Stimulated activated CD4-positive, alpha-beta T cell treated with anti-CD3 and anti-CD28 coated beads, Interleukin-2, amount 100 ng/mL, for 24 hours (primary cell): ENCODE measurements around the gene CFC1.
"Not testable (repeated sequence)": the region's sequence is repeated elsewhere in the genome, so short reads cannot be mapped to it uniquely, and the experiment has no call there.

Experiments used
- DNase-seq, 2 donors: peaks; one replicate each; pipeline ENCODE4 v3.0.0-alpha.2; 2020

The CFC1 gene

DNA sequence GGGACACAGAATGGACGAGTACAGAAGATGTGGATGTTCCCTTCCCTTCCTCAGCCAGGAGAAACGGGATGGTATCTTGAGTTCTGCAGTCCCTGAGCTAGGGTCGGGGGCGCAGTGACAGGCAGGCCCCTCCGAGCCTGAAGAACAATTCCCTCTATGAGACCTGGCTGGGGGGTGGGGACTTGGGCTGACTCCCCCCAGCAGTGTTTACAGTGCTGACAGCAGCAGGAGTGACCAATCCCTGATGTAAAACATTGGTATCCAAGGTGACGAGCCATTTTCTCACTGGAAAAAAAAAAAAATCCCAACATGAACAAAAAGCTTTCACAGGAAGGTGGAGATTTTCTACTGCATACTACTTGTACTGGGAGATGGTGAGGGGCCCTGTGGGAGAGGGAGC lies at the start of gene CFC1:
CFC1 (minus strand) TSS at position 183 of the 400 bp plus-strand sequence. CDS start 288 bp downstream, outside the sequence.
- not testable (repeated sequence) for DNase-seq

DNA sequence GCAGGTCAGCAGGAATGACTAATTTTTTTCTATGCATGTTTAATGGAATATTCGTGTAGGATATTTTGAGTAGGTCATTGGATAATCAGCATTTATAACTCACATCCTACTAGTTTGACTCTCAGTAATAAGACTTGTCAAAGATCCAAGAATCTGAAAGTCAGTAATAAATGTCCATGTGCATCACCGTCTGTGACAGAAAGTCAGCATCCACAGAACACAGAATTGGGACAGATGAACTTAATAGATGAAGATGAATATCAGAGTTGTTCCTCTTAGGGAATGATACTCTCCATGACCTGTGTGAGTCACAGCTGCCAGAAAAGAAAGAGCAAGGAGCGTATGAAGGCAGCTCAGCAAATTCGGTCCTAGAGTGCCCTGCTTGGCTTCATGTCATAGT lies 42.3 kb upstream of the CFC1 start:
- DNase-seq: not testable (repeated sequence)

DNA sequence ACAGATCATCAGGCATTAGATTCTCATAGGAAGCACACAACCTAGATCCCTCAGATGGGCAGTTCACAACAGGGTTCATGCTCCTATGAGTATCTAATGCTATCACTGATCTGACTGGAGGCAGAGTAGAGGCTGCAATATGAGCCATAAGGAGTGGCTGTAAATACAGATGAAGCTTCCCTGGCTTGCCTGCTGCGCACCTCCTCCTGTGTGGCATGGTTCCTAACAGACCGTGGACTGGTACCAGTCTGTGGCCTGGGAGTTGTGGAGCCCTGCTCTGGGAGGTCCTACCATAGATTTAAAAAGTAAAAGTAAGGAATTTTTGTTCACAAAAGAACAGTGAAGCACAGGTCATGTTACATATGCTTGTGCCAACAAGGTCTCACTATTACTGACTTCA lies 39.6 kb upstream of the CFC1 start:
- not testable (repeated sequence) for DNase-seq

DNA sequence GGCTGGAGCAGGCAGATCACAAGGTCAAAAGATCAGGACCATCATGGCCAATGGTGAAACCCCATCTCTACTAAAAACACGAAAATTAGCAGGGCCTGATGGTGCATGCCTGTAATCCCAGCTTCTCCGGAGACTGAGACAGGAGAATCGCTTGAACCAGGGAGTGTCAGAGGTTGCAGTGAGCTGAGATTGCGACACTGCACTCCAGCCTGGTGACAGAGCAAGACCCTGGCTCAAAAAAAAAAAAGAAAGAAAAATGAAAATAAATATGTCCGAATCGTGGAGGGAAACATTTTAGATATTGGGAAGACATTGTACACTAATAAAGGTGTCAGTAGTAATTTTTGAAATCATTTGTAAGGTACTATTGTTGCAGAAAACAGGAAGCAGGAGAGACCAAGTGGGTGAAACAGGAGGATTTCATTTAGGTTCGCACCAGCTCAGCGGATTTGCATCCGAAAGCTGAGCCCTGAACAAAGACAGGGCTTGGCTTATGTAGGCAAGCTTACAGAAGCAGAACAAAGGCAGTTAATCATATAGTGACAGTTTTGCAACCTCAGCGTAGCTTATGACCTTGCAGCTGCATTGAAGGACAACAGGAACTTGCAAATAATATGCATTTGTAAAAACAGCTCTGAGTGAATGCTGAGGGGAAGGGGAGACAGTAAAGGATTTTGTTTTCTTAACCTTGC lies 29.6 kb upstream of the CFC1 start:
- not testable (repeated sequence) for DNase-seq

DNA sequence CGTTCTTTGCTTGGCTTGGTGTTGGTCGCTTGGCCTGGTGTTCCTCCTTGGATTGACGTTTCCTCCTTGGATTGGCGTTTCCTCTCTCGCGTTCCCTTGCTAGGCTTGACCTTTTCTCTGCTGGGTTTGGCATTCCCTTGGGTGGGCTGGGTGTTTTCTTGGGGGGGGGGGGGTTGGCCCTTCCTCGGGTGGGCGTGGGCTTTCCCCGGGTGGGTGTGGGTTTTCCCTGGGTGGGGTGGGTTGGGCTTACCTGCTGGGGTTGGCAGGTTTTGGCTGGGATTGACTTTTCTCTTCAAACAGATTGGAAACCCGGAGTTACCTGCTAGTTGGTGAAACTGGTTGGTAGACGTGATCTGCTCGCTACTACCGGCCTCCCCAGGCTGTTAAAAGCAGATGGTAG lies 11.8 kb upstream of the CFC1 start, which contains the start of gene POTEJ:
POTEJ (plus strand) TSS at position 301 of the 400 bp plus-strand sequence; CDS start at position 394, 93 bp downstream.
- not testable (repeated sequence) for DNase-seq

DNA sequence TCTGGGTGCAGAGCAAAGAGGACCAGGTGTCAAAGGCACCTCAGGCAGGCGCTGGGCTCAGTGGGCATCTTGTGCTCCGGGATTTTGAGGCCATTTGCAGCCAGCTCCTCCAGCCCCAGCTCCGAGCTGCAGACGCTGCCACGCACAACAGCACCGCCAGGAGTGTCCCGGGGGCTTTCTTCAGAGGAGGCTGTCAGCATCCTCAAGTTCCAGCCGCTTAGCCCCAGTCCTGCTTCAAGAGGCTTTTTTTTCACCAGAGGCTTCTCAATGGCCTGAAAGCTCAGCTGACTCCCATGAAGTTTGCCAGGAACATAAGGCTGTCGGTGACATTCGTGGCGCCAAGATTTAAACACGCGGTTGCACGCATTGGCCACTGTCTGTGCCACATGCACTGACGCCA lies 11.1 kb upstream of the CFC1 start:
- not testable (repeated sequence) for DNase-seq

DNA sequence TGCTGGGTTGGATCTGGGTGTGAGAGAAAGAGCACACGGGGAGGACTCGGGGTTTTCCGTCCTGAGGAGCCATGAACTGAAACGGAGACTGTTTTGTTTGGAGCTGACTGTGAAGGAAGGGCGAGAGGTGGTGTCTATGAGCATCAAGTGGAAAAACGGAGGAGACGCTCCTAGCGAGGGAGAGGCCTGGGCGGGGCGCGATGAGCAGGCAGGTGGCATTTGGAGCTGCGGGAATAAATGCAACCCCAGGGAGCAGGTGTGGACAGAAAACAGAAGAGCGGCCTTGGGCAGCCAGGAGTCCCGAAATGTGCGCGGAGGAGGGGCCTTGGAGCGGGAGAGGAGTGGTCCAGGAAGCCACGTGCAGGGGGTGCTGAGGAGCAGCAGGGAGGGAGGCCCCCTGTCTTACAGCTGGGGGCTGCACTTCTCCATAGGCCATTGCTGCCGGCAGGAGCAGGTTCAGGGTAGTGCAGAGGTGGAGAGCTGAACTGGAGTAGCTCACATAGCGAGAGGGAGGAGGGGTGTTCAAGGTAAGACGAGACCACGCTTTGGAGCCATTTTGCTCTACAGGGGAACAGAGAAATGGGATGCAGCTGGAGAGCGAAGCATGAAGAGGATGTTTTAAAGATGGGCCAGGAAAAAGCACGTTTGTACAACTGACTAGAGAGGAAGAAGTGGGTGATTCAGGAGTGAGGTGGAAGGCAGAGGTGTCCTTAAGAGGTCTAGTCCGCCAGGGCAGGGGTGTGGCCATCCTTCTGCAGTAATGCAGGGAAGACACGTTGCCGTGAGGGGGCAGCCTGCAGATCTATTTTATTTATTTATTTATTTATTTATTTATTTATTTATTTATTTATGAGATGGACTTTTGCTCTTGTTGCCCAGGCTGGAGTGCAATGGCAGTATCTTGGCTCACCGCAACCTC lies 9.9 kb upstream of the CFC1 start:
- not testable (repeated sequence) for DNase-seq

DNA sequence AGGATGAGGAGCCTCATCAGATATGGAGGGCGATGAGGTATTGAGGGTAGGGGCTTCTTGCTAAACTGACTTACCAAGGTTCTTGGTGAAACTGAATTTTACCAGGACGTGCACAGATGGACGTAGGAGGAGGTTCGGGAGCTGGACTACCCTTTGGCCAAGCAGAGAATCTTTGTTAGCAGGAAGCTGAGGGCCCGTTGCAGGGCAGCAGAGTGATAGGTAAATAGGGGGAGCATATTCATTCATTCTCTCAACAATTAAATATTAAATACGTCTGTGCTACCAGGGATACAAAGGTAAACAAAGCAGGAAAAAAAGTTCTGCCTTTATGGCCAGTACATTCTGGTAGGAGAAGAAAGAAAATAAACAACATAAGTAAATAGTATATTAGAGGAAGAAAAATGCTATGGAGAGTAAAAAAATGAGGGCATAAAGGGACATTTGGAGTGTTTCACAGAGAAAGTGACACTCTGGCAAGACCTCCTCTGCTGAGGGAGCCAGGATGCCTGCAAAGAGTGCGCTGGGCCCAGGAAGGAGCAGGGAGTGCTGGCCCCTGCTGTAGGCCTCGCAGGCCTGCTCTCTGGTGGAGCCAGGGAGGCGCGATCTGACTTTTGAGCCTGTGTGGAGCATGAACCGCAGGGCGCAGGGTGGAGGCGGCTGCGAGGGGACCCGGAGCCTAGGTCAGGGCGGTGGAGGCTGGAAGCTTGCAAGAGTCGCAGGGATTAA lies 9.1 kb upstream of the CFC1 start:
- DNase-seq: not testable (repeated sequence)

DNA sequence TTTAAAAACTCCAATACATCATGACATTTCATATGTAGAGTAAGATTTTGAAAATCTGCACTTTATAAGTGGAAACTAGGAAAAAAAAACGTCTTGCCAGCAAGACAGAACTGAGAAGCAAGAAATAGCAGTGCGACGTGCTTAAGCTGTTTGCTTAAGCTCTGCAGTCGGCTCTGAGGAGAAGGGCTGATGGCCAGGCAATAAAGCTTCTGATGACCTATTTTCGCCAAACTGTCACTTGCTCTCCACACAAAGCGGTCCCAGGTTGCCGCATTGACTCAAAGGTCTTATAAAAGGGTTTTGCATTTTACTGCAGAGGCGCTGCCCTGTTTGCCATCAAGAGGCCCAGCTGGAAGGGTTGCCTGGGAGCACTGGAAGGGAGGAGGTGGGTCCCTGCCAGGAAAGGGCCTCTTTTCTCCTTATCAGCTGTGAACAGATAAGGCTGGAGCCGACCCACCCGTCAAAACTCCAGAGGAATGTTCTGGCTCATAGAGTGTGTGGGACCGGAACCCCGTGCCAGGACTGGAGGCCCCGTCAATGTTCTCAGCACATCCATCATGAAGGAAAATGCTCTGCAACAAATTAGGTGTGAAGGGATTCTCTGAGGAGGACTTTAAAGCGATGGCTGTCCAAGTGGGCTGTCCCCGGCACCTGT lies 2.4 kb upstream of the CFC1 start:
- DNase-seq: not testable (repeated sequence)

DNA sequence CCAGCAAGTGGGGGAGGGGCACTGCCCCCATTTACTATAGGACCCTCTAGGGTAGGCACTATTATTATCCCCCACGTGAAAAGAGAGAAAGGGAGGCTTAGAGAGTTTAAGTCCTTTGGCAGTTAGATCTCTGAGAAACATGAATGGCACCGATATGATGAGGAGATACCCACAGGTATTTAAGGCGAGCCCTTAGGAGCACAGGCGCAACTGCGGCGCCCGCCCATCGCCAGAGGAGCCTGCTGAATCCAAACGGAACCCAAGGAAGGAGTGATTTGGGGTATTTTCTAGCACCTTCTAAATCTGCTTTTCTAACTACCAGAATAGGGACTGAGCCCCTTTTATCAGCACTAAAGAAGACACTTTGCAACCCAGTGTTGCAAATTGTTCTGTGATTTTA lies 551 bp upstream of the CFC1 start:
- not testable (repeated sequence) for DNase-seq

DNA sequence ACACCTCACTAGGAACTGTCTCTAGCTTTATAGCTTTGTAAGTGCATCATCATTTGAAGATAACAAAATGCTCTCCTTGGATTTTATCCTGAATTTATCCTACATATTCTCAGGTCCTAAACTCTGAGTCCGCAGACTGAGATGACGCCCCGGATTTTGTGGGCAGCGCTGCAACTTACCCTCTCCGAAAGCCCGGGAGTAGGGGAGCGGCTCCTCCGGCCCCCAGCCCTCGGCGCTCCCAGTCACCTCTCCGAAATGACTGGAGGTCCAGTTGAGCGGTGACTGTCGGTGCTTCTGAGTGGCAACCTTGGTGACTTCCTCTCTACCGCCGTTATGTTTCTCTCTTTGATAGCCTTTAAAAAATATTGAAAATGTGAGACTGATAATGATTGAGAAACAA lies 912 bp downstream of the CFC1 start:
- not testable (repeated sequence) for DNase-seq

DNA sequence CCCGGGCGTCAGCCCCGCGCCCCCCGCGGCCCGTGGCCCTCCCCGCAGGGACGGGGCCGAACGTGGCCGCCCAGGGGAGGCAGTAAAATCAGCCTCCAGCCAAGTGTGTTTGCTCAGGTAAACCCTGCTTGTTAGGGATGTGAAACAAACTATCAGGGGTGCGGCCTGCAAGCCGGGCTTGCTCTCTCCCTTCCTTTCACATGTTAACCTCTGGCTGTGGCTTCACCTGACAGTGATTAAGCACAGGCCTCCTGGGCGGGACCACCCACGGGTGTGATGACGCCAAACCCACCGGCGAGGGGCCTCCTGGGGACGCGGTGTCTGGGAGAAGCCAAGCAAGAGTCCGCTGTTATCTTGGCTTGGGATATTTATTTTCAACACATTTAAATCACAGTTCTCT lies 1.4 kb downstream of the CFC1 start:
- DNase-seq: not testable (repeated sequence)

DNA sequence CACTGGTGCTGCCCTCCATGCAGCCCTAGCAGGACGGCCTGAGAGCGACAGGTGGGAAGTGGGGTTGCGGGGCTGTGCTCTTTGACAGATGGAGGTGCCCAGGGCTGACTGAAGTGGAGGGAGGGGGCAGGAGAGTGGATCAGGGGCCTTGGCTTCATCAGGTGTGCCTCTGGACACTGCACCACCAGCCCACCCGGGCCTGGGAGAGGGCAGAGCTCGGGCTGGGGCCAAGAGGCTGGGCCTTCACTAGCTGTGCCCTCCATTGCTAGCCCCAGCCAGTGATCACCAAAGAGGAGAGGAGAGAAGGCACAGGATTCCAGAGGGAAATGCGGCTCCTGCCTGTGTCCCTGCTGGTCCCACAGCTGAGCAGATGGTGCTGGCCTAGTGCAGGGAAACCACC lies 2.6 kb downstream of the CFC1 start:
- not testable (repeated sequence) for DNase-seq

DNA sequence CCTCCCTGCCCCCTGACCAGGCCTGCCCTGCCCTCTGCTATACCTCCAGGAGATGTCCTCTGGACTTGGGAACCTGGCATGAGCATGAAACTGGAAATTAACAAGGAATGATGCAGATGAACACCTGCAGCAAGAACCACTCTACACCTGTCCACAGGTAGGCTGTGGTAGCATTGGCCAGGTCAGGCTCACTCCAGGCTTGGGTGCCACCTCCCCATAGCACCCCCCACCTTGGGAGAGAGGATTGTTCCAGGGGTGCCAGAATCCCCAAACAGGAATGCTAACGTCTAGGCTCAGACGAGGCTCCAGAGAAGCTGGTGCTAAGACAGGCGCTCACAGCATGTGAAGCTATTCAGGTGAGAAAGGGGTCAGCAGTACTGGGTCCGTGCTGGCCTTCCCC lies 5.4 kb downstream of the CFC1 start:
- DNase-seq: not testable (repeated sequence)

DNA sequence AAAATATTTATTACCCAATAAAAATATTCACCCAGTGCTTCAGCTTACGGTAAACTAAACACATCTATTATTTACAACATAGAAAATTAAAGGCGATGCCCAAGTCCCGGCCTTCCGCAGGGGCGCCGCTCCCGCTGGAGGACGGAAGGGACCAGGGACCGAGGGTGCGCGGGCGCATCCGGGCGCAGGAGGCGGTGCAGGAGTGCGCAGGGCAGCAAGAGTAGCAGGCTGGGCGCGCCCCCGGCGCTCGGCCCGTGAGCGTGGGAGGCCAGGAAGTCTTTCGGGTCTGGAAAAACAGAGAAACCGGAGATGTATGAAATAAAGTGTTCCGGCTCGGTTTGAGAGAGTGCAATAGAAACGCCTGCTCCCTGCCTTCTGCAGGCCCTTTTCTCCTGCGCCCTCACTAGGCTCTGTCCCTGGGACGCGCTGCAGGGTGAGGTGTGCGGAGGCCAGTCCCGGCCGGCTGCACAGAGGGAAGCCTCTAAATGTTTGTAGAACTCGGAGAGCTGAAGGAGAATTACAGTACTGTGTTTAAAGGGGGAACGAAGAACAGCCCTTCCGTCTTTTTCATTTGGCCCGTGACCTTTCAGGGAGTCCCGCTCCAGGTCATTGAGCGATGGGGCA lies 6.5 kb downstream of the CFC1 start:
- not testable (repeated sequence) for DNase-seq

DNA sequence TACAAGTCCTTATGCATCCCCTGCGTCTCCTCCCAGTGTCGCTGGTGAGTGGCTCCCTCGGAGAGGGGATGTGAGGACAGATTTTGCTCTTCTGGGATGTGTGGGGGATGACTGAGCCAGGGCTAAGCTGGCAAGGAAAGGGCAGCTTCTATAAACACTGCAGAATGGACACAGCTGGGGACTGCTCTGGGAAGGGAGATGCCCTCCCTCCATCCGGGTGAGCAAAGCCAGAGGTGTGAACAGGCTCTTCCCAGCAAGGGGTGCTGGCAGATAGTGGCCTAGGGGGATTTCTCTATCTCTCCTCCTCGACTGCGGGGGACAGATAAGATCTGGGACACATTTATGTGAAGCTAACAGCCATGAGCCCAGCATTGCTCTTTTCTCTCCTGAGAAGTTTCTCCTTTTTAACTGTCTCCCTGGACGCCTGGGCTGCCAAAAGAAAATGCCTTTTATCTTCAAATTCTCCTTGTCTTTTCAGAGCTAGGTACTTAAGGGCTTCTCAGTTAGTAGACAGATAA lies 8.5 kb downstream of the CFC1 start:
- DNase-seq: peak in 1 of 2 donors; percentile 6

DNA sequence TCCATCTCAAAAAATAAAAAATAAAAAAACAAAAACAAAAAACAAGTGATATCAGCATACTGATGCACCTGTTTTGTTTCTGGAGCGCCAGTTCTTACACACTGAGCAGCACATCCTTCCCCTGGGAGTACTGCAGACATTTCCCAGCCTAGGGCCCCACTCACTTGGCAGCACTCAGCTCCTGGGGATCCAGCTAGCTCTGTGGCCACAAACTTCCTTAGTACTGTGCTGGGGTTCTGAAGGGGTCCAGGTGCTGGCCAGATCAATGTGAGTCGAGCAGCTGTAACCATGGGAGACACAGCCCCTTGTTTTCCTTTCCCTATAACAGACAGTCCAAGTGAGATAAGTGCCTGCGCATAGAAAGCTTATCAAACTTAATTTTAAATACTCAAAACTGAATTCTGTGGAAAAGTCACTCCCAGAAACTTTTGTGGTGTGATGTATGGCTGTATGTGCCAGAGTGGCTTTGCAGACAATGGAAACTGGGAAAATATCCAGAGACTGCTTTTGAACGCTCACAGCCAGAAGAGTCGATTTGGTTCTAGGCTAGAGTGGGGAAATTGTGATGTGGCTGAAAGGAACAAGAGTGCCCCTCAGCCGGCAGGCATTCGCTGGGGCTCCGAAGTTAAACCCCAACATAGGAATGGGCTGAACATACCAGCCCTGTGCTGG lies 9.1 kb downstream of the CFC1 start:
- DNase-seq: not testable (repeated sequence)

DNA sequence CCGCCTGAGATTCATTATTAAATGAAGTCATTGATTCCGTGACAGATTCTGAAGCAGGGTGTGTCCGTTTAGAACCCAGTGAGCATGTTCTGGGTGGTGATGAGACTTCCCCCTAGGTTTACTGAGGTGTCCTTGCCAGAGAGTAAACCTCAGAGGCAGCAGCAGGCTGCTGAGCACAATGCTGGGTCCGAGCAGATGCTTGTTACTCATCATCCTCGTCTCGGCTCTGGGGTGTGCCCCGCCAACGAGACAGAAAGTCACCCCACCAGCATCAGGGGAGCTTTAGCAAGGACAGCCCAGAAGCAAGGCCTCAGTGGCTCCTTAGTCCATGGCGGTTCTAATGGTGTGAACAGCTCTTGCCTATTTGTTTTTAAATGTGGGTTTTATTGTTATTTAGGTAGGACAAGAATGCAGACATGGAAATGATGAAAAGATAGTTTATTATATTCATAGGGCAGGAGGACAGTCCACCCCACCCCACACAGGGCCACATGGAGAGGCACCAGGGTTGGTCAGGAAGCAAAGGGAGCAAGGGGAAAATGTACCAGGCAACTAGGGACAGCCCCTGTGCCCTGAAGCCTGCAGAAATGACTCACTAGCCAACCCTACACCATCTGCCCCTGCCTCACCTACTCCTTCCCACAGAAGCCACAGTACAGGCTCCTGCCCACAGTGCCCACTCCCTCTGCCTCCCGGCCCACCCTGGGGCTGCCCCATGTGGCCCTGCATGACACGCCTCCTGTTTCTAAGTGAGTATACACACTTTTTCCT lies 10.5 kb downstream of the CFC1 start:
- DNase-seq: peak; percentile 21 to 29

DNA sequence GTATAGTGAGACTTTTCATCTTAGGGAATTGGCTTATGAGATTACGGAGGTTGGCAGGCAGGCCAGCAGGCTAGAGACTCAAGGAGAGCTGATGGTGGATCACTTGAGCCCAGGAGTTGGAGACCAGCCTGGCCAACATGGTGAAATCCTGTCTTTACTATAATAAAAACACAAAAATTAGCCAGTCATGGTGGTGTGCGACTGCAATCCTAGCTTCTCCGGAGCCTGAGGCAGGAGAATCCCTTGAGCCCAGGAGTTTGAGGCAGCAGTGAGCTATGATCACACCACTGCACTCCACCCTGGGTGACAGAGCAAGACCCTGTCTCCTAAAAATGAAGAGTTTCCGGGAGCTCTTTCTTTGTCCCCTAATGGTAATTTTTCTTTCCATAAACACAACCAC lies 14.6 kb downstream of the CFC1 start:
- DNase-seq: not testable (repeated sequence)

DNA sequence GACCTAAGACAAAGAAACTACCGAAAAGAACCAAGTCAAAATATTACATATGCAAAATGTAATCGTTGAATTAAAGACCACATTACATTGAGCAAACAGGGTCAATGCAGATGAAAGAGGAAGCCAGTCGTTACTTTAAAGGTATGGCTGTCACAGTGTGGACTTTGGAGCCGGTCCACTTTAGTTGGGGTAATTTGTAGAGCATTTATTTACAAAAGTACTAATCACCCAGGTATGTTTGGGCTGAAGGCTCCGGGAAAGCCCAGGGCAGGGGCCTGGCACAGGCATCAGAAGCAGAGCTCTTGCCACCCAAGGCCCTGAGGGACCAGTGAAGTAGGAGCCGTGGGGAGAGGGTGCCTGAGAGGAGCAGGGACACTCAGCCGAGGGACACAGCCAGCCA lies 15.8 kb downstream of the CFC1 start:
- not testable (repeated sequence) for DNase-seq
